Measurements from ENCODE around the gene SLC12A4.

SLC12A4 gene

DNA sequence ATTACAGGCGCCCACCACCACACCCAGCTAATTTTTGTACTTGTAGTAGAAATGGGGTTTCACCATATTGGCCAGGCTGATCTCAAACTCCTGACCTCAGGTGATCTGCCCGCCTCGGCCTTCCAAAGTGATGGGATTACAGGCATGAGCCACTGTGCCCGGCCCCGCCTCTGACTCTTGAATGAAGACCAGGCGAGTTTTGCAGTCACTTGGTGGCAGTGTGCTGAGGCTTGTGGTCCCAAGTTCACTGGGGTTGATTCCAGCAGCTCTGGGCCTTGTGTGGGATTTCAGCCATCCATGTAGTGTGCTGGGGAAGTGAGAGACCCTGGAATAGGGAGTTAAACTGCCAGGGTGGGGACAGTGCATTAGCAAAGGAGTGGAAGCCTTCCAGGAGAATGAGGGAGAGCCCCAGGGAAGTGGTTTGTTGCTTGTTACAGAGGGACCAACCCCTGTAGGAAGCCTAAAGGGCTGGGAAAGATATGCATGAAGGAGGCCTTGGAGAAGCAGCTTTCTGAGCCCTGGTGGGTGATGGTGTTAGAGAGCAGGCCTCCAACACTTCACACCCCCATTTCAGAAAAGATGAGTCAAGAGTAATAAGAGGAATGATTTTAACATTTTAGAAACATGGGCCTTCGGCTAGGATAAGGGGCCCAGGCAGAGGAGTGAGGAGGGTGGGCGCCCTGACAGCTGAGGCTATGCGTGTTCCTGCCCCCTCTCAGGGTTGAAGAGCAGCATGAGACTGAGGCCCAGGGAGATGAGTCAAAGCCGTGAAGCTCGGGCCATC, 60.8 kb downstream of the SLC12A4 start:
- no peaks in the 10 kb centered on the region for H3K27me3 ChIP-seq (ENCODE audit: insufficient read depth, low read length)
- no peak overlapping the region for H3K27ac ChIP-seq (ENCODE audit: low read depth, low read length)
- H3K36me3 ChIP-seq (ENCODE audit: insufficient read depth, low read length), result peaks cover 10% of the 10 kb centered on the region; the same call in 1 of the 2 replicates
- H3K4me1 ChIP-seq (ENCODE audit: control insufficient read depth, insufficient read depth, low read length, unreplicated experiment), result no peaks in the 10 kb centered on the region
- no peak overlapping the region for H3K4me3 ChIP-seq (ENCODE audit: low read depth, low read length)
- no peak overlapping the region for H2AFZ ChIP-seq (ENCODE audit: low read length, unreplicated experiment)
- peaks cover 2% of the 10 kb centered on the region for H3K79me2 ChIP-seq (ENCODE audit: control insufficient read depth, insufficient read depth, low read length, unreplicated experiment)

DNA sequence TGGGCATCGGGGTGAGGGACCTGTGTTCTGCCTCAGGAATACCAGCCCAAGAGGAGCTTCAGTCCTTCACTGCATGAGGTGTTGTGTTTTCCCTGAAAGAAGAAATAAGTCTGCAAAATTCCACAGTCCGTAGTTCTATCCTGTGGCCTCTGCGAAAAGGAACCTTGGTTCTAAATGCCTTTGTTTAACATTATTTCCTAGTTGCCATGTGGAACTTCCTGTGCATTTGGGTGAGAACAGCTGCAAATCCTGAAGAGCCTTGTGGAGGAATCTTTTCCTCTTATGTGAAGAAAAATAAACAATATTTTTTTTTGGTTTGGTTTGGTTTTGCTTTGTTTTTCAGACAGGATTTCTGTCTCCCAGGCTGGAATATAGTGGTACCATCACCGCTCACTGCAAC, 65.6 kb downstream of the SLC12A4 start:
- Histone ChIP-seq H3K27me3 (ENCODE audit: insufficient read depth, low read length) (no peaks in the 10 kb centered on the region), H2AFZ (ENCODE audit: low read length, unreplicated experiment) (no peak overlapping the region), H3K4me1 (ENCODE audit: control insufficient read depth, insufficient read depth, low read length, unreplicated experiment) (no peaks in the 10 kb centered on the region), H3K36me3 (ENCODE audit: insufficient read depth, low read length) (peaks cover 5% of the 10 kb centered on the region; the same call in 1 of the 2 replicates), H3K27ac (ENCODE audit: low read depth, low read length) (no peak overlapping the region), H3K79me2 (ENCODE audit: control insufficient read depth, insufficient read depth, low read length, unreplicated experiment) (peaks cover 26% of the 10 kb centered on the region), H3K4me3 (ENCODE audit: low read depth, low read length) (no peak overlapping the region)

DNA sequence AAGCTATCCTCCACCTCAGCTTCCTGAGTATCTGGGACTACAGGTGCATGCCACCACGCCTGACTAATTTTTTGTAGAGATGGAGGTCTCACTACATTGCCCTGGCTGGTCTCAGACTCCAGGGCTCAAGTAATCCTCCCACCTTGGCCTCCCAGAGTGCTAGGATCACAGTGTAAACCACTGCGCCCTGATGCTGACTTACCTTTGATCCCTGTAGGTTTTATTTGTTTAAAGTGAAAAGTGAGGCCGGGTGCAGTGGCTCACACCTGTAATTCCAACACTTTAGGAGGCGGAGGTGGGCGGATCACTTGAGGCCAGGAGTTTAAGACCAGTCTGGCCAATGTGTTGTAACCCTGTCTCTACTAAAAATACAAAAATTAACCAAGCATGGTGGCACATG, 66.7 kb downstream of the SLC12A4 start:
- no peaks in the 10 kb centered on the region for H3K4me1 ChIP-seq (ENCODE audit: control insufficient read depth, insufficient read depth, low read length, unreplicated experiment)
- H2AFZ ChIP-seq (ENCODE audit: low read length, unreplicated experiment), result no peak overlapping the region
- peaks cover 5% of the 10 kb centered on the region; the same call in 1 of the 2 replicates for H3K36me3 ChIP-seq (ENCODE audit: insufficient read depth, low read length)
- peaks cover 35% of the 10 kb centered on the region for H3K79me2 ChIP-seq (ENCODE audit: control insufficient read depth, insufficient read depth, low read length, unreplicated experiment)
- no peak overlapping the region for H3K4me3 ChIP-seq (ENCODE audit: low read depth, low read length)
- no peaks in the 10 kb centered on the region for H3K27me3 ChIP-seq (ENCODE audit: insufficient read depth, low read length)
- H3K27ac ChIP-seq (ENCODE audit: low read depth, low read length), result no peak overlapping the region

DNA sequence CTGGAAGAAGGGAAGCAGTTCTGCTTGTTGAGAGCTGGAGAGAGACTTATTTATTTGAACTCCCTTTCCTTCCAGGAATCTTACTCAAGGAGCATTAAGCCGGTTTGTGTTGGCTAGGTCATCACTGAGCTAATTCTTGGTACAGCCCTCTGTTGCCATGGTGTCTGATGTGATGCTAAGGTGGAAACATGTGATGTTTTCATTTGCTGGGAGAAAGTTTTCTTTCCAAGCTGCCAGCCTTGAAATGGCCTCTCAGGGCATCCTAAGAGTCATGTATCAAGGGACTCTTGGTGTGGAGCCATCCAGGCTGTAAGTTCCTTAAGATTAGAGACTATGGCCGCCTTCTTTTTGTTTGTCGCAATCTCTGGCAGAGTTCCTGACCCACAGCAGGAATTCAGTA, 71.2 kb downstream of the SLC12A4 start:
- H2AFZ ChIP-seq (ENCODE audit: low read length, unreplicated experiment), result no peak overlapping the region
- 0 out of 2 replicates have a peak overlapping the region, but pooled peaks have one; percentile 2 for H3K27ac ChIP-seq (ENCODE audit: low read depth, low read length)
- H3K4me3 ChIP-seq (ENCODE audit: low read depth, low read length), result no peak overlapping the region
- peaks cover 9% of the 10 kb centered on the region for H3K4me1 ChIP-seq (ENCODE audit: control insufficient read depth, insufficient read depth, low read length, unreplicated experiment)
- no peaks in the 10 kb centered on the region for H3K36me3 ChIP-seq (ENCODE audit: insufficient read depth, low read length)
- no peaks in the 10 kb centered on the region for H3K27me3 ChIP-seq (ENCODE audit: insufficient read depth, low read length)
- peaks cover 67% of the 10 kb centered on the region for H3K79me2 ChIP-seq (ENCODE audit: control insufficient read depth, insufficient read depth, low read length, unreplicated experiment)

DNA sequence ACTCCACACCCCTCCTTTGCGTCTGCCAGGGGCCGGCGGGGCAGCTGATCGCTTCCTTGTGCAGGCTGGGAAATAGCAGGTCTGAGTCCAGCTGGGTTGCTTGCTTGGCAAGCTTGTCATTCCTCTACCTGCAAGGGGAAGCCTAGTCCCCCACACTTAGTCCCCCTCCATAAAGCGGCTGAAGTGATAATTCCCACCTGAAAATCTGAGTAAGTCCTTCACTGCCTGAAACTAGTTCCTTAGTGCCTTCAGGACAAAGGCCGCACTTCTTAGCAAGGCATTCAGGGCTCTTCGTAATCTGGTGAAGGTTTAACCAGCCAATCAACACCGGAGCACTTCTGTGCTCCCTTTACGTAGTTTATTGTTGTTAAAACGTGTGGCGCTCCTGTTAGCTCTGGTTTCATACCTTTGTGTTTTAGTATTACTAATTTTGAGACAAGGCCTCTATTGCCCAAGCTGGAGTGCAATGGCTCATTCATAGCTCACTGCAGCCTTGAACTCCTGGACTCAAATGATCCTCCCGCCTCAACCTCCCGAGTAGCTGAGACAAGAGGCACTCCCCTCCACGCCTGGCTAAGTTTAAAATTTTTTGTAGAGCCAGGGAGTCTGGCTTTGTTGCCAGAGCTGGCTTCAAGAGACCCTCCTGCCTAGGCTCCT, 74.6 kb downstream of the SLC12A4 start:
- Histone ChIP-seq H3K4me1 (ENCODE audit: control insufficient read depth, insufficient read depth, low read length, unreplicated experiment) (peaks cover 9% of the 10 kb centered on the region), H3K4me3 (ENCODE audit: low read depth, low read length) (peak overlapping the region; percentile 83), H3K27ac (ENCODE audit: low read depth, low read length) (peak overlapping the region; percentile 66; the same call in 1 of the 2 replicates), H3K27me3 (ENCODE audit: insufficient read depth, low read length) (no peaks in the 10 kb centered on the region), H2AFZ (ENCODE audit: low read length, unreplicated experiment) (peak overlapping the region; percentile 97), H3K79me2 (ENCODE audit: control insufficient read depth, insufficient read depth, low read length, unreplicated experiment) (peaks cover 50% of the 10 kb centered on the region), H3K36me3 (ENCODE audit: insufficient read depth, low read length) (no peaks in the 10 kb centered on the region)
